Stimulated activated CD4-positive, alpha-beta T cell treated with anti-CD3 and anti-CD28 coated beads, Interleukin-4, amount 100 ng/mL, for 48 hours (primary cell): ENCODE results near the gene GNPTAB.
"Not testable (repeated sequence)": the region's sequence is repeated elsewhere in the genome, so short reads cannot be mapped to it uniquely, and the experiment has no call there.

Experiments
- DNase-seq, 2 donors: peaks; one replicate each; pipeline ENCODE4 v3.0.0-alpha.2; 2020; ENCODE audit warnings: low read depth in 2 of 2

GNPTAB gene

DNA sequence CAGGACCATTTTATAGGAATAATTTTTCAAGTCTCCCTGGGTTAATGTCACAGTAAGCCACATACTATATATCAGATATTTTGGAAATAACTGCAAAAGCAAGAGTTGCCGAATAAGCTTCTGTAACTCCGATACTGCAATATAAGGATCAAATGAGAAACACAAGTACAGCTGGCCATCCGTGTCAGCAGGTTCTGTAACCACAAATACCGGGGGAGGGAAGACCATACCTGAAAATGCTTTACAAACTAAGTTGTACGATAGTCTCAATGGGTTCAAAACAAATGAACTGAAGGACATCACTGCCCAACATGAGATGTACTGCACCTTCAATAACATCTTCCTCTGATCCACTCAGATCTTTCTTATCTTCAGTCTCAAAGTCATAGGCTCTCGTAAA, 93.3 kb downstream of the GNPTAB start:
- no peak for DNase-seq

DNA sequence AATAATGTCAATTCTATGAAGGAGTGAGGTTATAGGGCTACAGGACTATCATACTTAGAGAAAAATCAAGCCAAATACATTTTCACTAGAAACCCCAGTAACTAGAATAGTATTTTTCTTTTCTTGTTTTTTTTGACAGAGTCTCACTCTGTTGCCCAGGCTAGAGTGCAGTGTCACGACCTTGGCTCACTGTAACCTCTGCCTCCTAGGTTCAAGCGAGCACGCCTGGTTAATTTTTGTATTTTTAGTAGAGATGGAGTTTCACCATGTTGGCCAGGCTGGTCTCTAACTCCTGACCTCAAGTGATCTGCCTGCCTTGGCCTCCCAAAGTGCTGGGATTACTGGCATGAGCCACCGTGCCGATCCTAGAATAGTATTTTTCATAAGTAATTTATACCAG, 96.3 kb downstream of the GNPTAB start:
- not testable (repeated sequence) for DNase-seq

- DNase-seq = no peak
These were observed 97.6 kb downstream of the GNPTAB start for GRCh38 chr12:101733166-101733565.

GRCh38 chr12:101732318-101732717, 98.4 kb downstream of the GNPTAB start:
- DNase-seq = no peak

DNA sequence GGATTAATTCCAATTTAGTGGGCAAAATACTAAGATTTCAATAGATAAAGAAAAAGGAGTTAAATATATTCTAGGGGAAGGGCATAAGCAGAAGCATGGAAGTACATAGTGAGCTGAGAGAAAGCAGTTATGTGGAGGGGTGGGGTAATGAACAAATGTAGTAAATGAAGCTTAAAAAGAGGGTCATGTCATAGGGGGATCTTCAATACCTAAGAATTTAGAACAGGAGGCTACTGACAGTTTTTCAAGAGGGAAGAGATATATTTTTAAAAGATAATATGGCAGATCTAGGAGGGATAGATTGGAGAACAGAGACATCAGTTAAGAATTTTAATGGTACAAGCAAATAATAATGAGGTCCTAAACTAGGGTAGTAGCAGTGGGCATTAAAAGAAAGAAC, 100.9 kb downstream of the GNPTAB start:
- no peak for DNase-seq

DNA sequence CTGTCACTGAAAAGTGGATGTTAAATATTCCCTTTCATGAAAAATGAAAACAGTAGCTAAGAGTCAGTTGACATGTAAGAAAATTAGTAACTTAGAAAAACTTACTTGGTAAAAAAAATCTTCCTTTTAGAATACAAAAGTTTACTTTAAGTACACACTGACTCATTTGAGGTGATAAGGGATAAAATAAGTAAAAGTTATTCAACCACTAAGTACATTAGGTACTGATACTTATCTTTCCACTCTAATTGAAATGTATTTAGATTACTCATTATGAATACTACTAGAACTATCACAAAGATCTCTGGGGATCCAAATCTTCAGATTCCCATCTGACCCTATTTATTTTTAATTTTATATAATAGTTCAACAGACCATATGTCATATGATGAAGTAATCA, 103.7 kb downstream of the GNPTAB start:
- no peak for DNase-seq

DNA sequence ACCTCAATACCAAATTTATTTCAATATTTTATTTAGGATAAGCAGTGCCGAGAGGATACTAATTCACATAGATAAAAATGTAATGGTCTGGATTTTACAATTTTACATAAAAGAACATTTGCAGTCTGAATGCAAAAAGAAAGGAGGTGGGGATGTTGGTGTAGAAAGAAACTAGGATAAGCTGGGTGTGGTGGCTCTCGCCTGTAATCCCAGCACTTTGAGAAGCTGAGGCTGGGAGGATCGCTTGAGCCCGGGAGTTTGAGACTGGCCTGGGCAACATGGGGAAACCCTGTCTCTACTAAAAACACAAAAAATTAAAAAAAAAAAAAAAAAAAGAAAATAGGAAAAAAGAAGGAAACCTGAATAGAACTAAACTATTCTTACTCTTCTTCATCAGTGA, 108.4 kb downstream of the GNPTAB start:
- no peak for DNase-seq

GRCh38 chr12:101720118-101720517, 110.6 kb downstream of the GNPTAB start:
- no peak for DNase-seq

DNA sequence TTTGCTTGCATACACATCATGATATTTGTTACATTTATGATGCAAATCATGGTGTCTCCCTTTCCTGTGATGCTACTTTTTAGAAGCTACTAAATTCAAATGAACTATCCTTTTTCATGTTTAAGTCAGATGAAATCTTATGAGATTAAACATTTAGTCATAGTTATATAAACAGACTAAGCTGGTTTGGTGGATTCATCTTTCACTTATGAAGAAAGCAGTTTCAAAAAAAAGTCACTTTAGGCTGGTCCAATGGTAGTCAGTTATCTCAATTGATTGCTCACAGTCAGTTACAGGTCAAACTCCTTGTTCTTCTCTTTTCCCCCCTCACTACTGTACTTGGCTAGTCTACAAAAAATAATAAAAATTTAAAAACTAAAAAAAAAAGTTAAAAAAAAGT, 111.2 kb downstream of the GNPTAB start:
- DNase-seq = no peak

- DNase-seq = no peak
These were observed 115.8 kb downstream of the GNPTAB start for GRCh38 chr12:101714877-101715444.

GRCh38 chr12:101713930-101714329, 116.8 kb downstream of the GNPTAB start:
- no peak for DNase-seq

DNA sequence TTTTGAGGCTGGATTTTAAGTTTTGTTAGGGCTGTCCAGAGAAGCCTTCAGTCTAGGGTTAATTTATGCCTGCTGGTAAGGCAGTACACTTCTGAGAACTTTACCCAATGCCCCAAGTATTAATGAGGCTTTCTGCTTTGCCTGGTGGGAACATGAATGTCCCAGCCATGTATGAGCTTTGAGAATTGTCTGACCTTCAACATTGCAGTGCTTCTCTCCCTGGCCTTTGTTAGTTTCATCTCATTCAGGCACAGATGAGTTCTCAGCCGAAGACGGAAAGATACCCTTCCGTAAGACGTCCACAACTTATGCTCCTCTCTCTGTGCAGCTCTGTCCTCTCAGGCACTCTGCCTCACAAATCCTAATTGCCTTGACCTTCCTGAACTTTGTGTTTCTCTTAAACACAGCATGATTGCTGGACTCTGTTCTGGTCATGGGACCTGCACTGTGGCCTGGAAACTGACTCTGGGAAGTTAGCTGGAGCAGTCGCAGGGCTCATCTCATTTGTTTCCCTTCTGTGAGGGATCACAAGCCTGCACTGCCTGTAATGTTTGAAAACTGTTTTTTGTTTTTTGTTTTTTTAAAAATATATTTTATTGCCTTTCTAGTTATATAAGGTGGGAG, 117.6 kb downstream of the GNPTAB start:
- no peak for DNase-seq

GRCh38 chr12:101710288-101710687, 120.5 kb downstream of the GNPTAB start:
- no peak for DNase-seq

- DNase-seq = no peak
These were observed 123.5 kb downstream of the GNPTAB start for GRCh38 chr12:101707131-101707782.

GRCh38 chr12:101706403-101706802, 124.4 kb downstream of the GNPTAB start:
- DNase-seq = no peak

DNA sequence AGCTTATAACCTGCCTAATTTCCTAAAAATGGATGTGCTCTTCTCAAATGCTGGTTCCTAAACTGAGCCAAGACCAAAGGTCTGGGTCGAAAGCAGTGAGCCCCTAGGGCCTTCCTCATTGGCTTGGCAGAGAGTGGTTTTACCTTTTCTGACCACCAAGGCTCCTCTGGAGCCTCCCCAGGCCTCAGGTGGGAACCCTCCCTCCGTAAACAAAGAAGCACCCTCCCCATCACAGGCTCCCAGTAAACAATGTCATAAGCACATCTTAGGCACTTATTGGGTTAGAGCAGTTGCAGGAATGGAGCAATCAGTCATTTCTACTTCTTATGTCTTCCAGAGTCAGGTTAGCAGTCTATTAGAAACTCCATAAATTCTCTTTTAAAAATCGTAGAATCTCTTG, 127.3 kb downstream of the GNPTAB start:
- DNase-seq = no peak

GRCh38 chr12:101700299-101700820, 130.4 kb downstream of the GNPTAB start:
- DNase-seq = no peak

- DNase-seq = no peak
These were observed 131.9 kb downstream of the GNPTAB start for GRCh38 chr12:101698800-101699347.

- DNase-seq = peak in 1 of 2 donors; percentile 8
These were observed 132.6 kb downstream of the GNPTAB start for GRCh38 chr12:101697930-101698799.

- peak; percentile 52 to 53 for DNase-seq
These were observed 133.4 kb downstream of the GNPTAB start, which contains the start of gene CHPT1 for GRCh38 chr12:101697197-101697929. Gene CHPT1 (plus strand): TSS chr12:101697640. CDS start chr12:101697862, 222 bp downstream.
